Stimulated activated CD4-positive, alpha-beta T cell treated with anti-CD3 and anti-CD28 coated beads, Interleukin-2, amount 100 ng/mL, for 24 hours (primary cell): ENCODE measurements around the gene CLDN9.

ENCODE experiments used
- DNase-seq, 2 donors: peaks; one replicate each; pipeline ENCODE4 v3.0.0-alpha.2; 2020

Gene CLDN9

GRCh38 chr16:2974319-2975056 is 38.2 kb upstream of the CLDN9 start:
- DNase-seq, result no peak

DNA sequence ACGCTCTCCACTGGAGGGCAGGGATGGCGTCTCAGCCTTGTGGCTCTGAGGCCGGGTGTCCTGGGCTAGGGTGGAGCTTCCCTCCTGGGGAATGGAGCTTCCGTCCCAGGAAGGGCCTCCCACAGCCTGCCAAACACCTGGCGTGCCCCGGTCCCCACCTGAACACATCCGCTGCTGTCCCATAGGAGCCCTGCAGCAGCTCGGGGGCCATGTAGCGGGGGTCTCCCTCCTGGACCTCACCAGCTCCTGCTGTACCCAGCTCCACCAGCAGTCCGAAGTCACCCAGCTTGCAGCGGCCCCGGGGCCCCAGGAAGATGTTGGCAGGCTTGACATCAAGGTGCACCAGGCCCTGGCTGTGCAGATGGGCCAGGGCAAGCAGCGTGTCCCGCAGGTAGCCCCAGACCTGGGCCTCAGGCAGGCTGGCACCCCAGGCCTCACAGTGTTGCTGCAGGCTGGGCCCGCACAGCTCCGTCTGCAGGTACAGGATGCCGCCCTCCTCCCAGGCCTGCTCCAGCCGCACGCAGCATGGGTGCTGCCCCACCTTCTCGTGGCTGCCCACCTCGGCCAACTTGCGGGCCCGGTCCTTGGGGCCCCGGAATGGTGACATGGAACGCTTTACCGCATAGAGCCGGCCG is 37.4 kb upstream of the CLDN9 start:
- no peak for DNase-seq

DNA sequence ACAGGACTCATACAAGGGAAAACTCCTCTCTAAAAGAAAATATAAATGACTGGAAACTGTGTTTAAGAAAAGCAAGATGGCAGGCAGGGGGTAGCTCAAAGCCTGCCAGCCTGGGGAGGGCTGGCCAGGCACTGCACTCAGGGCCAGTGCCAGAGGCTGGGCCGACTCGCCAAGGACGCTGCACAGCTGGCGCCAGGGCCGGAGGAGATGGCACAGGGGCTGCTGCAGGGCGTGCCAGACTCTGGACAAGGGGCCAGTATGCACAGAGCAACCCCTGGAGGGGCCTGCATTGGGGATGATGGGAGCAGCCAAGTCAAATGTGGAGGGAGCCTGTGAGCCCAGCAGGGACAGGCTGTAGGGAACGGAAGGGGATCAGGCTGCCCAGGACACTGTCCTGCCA is 36.5 kb upstream of the CLDN9 start:
- no peak for DNase-seq

DNA sequence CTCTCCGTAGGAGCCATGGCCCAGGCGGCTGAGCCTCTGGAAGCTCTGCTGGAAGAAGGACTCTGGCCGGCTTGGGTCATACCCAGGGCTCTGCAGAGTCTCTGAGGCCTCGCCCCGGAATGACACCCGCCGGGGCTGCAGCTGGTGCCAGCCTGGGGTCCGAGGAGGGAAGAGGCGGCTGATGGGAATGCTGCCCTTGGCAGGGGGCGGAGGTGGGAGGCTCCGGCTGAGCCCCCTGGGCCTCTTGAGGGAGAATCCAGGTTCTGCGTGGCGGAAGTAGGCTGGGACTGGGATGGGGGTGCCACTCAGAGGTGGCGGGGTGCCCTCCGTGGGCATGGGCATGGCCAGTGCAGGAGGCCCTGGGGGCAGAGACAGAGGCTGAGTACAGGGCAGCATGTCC is 36.0 kb upstream of the CLDN9 start:
- DNase-seq, result no peak

GRCh38 chr16:2977440-2977839 is 35.3 kb upstream of the CLDN9 start:
- no peak for DNase-seq

GRCh38 chr16:2979669-2980226 is 33.0 kb upstream of the CLDN9 start:
- DNase-seq, result peak in 1 of 2 donors; percentile 57

GRCh38 chr16:2980227-2981176 is 32.2 kb upstream of the CLDN9 start, which contains the start of gene PKMYT1:
Gene PKMYT1 (minus strand): TSS chr16:2980446. CDS start chr16:2979657, 789 bp downstream.
- peak; percentile 96 to 98 for DNase-seq

- DNase-seq, result no peak
Observed at GRCh38 chr16:2981177-2981898, 31.4 kb upstream of the CLDN9 start.

- DNase-seq, result no peak
Observed at GRCh38 chr16:2981899-2982250, 30.8 kb upstream of the CLDN9 start.

- DNase-seq, result no peak
Observed at GRCh38 chr16:2982402-2982801, 30.3 kb upstream of the CLDN9 start.

DNA sequence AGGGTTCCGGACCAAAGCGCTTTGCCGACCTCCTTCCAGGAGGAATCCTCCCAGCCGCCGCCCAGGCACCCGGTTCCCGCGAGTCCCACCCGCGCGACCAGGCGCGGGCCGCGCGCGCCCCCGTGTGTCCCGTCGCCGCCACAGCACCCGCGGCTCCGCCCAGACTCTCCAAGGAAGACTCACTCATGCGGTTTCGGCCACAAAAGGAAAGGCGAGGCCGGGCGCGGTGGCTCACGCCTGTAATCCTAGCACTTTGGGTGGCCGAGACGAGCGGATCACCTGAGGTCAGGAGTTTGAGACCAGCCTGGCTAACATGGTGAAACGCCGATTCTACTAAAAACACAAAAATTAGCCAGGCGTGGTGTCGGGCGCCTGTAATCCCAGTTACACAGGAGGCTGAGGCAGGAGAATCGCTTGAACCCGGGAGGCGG is 29.0 kb upstream of the CLDN9 start:
- DNase-seq, result peak; percentile 79 to 86

- no peak for DNase-seq
Observed at GRCh38 chr16:2985462-2985861, 27.3 kb upstream of the CLDN9 start.

DNA sequence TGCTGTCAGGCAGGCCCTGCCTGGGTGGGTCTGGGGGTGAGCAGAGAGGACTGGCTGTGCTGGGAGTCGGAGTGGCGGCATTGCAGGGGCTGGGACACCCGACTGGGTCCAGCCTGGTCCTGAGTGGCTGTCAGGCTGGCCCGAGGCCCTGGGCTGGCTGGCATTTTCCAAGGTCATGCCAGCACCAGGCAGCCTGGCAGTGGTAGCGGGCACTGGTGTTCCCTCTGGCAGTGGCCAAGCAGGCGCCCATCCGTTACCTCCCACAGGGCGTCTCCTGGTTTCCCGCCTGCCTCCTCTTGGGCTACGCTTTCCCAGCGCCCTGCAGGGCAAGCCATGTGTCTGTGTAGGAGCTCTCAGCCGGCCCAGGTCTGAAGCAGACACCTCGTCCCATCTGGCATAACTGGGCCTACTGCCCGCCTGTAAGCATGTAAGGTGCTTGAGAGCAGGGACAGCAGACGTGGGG is 26.8 kb upstream of the CLDN9 start:
- DNase-seq, result no peak

- DNase-seq, result no peak
Observed at GRCh38 chr16:2986623-2987188, 26.0 kb upstream of the CLDN9 start.

DNA sequence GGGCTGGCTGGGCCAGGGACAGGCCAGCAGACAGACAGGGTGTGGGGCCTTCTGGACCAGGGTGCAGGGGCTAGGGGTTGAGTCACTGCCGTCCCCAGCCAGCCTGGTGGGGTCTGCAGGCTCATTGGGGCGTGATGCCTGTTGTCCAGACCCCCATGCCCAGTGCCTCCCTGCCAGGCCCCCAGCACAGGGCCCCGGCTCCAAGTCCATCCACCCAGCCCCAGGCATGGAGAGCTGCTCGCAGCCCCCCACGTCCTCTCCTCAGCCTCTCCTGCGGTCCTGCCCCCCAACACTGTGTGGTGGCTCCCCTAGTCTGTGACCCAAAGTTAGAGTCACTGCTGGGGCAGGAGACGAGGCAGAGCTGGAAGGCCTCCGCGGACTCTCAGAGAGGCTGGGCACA is 25.4 kb upstream of the CLDN9 start:
- no peak for DNase-seq

DNA sequence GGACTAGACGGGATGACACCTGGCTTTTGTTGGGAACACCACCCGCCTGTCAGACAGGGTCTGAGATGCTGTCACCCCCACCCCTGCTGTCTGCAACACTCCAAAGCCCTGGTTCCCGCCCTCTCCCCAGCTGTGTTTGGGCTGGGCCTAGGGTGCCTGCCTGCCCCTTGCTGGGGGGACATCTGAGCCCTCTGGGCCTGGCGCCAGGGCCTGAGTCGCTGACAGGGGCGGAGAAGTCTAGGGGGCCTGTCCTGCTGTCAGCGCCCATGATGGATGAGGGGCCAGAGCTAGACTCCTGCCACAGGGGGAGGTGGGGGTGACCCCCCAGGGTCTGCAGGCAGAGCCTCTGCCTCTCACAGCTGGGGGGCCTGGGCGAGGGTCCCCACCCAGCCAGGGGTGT is 24.9 kb upstream of the CLDN9 start:
- DNase-seq, result no peak

DNA sequence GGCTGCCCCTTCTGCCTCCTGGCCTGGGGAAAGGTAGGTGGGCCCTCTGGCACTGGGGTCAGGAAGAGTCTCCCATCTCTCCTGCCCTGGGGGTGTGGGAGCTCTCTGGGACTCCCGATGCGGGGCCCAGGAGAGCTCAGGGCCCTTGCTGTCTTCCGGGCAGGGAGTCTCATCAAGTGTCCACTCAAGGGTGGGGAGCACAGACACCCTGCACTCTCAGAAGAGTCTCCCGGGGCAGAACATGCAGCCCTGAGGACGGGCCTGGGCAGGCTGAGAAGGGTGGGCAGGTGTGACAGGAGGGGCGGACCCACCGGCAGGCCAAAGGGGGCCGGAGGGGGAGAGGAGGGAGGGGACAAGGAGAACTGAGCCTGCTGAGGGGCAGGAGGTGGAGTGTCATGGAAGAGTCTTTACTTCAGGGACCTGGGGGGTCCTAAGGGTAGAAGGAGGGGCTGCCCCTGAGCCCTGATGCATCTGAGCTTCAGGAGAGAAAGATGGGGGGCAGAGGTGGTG is 24.1 kb upstream of the CLDN9 start:
- DNase-seq, result no peak

GRCh38 chr16:2990891-2991290 is 21.8 kb upstream of the CLDN9 start:
- DNase-seq, result no peak

DNA sequence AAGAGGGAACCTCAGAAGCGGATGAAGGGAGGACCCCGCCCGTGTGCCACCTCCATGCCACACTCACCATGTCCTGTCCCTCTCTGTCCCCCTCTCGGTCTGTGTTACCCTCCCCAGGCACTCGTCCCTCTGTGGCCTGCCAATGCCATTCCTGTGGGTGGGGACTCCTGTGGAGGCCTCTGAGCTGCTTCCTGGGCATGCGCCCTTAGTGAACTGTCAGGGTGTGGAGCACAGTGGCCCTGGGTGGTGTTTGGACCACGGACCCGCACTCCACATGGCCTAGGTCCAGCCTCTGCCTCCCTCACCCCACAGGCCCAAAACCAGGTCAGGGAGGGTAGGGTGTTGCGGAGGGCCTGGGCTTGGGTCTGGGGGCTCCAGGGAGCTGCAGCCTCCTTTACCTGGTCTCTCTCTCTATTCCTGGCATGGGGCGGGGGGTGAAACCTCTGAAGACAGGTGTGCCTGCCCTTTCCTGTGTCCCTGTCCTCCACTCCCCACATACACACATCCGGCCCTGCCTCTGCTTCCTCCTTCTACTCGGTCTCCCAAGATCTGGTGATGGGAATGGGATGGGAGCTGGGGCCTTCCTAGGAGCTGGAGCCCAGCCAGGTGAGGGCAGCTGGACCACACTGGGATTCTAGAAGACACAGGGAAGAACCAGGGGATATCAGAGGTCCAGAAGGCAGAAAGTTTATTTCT is 21.0 kb upstream of the CLDN9 start:
- DNase-seq, result no peak

- no peak for DNase-seq
Observed at GRCh38 chr16:2992383-2993081, 20.2 kb upstream of the CLDN9 start.

GRCh38 chr16:2996298-2996697 is 16.4 kb upstream of the CLDN9 start:
- no peak for DNase-seq
